GM12801 (cell line): ENCODE data around the gene RGS12.

Experiments
- TF ChIP-seq, protein P1 (sequence below): IDR thresholded peaks from one replicate; pipeline ENCODE4 v1.5.1; 2011; ENCODE audit warnings: control low read depth; ENCODE audit not compliant: insufficient read length; ENCODE audit errors: extremely low read depth

RGS12 gene

DNA sequence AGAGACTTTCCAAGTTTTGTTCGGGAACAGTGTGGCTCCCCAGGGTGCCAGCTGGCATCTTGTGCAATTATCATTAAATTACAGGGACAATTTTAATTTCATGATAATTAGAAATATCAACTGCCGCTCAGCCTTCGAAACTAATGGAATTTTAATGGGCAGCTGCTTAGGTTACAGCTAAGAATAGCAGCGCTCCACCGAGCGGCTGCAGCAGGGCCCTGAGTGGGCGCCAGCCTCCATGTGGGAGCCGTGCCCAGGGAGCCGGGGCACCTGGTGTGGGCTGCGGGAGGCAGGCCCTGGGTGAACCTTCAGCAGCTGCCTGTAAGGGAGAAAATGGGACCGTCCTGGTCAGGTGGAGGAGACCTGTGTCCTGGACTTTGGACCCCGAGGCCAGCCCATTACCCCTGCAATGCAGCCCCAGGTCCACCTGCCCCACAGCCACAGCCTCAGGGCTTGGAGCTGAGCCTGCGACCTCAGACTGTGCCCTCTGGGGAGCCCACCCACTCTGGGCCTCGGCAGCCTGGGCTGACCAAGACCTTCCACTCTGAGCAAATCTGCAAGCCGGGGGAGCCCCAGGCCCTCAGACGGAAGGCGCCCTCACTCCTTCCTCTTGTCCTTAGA lies 22.7 kb upstream of the RGS12 start:
- TF ChIP-seq, protein P1, sequence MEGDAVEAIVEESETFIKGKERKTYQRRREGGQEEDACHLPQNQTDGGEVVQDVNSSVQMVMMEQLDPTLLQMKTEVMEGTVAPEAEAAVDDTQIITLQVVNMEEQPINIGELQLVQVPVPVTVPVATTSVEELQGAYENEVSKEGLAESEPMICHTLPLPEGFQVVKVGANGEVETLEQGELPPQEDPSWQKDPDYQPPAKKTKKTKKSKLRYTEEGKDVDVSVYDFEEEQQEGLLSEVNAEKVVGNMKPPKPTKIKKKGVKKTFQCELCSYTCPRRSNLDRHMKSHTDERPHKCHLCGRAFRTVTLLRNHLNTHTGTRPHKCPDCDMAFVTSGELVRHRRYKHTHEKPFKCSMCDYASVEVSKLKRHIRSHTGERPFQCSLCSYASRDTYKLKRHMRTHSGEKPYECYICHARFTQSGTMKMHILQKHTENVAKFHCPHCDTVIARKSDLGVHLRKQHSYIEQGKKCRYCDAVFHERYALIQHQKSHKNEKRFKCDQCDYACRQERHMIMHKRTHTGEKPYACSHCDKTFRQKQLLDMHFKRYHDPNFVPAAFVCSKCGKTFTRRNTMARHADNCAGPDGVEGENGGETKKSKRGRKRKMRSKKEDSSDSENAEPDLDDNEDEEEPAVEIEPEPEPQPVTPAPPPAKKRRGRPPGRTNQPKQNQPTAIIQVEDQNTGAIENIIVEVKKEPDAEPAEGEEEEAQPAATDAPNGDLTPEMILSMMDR = no peak

DNA sequence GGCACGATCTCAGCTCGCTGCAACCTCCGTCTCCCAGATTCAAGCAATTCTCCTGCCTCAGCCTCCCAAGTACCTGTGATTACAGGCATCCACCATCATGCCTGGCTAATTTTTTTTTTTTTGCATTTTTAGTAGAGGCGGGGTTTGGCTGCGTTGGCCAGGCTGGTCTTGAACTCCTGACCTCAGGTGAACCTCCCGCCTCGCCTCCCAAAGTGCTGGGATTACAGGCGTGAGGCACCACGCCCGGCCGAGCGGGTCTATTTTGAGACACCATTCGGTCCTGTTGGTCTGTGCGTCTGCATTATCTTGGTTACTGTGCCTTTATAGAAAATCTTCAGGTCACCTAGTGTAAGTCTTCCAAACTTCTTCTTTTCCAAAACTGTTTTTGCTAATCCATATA lies 21.7 kb upstream of the RGS12 start:
- TF ChIP-seq, protein P1 = no peak

GRCh38 chr4:3276986-3277385 lies 15.8 kb upstream of the RGS12 start:
- TF ChIP-seq, protein P1 = no peak

DNA sequence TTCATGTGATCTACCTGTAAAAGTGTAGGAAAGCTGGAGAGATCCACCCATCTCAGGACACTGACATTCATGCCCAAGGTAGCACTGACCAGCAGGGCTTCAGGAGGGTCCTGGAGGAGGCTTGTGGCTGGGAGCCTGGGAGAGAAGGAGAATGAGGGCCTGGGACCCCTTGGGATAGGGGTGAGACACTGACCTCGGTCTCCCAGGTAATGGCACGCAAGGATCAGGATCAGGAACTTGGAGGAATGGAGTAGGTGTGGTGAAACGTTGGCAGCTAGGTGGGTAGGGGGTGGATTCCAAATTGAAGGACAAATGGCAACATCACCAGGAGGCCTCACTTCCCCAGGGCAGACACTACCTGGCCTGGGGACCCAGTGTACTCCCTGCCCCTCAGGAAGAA lies 12.4 kb upstream of the RGS12 start:
- TF ChIP-seq, protein P1 = no peak

DNA sequence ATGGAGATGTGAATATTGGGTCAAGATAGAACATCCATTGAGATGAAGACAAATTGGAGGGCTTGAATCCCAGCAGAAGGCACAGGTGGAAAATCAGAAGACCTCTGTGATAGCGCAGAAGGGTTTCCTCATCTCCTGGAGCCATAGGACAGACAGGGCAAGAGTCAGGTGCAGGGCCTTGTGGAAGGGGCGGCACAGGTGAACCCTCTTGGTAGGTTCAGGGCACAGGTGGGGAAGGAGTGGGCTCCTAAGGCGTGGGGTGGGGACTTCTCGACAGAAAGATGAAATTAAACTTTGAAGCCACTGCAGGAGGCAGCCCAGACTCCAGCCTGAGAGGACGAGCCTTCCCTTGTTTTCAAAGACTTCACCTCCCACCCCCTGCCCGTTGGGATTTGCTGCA lies 9.3 kb upstream of the RGS12 start:
- TF ChIP-seq, protein P1 = no peak

GRCh38 chr4:3283916-3284315 lies 8.9 kb upstream of the RGS12 start:
- TF ChIP-seq, protein P1 = no peak

- TF ChIP-seq, protein P1 = no peak
Measured at GRCh38 chr4:3284734-3285557, 7.9 kb upstream of the RGS12 start.
